Medulla oblongata (tissue), 1 donor: Measurements from ENCODE around the gene NUMA1.

Source experiments
- DNase-seq: peaks from one replicate; pipeline ENCODE4 v3.0.0-alpha.2; 2015; ENCODE audit errors: extremely low spot score

Gene NUMA1

DNA sequence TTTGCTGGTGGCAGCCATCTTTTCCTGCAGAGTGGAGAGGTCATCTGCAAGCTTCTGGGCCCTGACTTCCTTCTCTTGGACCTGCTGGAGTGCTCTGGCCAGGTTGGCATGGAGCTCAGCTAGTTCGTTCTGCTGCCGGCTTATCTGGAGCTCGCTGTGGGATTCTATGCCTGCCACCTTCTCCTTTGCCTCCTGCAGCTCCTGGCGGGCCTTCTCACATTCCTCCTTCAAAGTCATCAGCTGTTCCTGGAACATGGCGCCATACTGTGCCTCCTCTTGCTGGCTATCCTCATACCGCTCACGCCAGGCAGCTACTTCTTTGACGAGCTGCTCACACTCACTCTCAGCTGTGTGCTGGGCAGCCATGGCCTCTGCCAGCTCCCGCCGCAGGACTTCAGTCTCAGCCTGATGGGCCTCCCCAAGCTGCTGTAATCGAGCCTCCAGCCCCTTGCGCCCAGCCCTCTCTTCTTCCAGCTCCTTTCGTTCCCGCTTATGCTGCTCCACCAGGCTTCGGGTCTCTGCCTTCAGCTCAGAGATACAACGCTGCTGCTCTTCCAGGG lies 65.5 kb downstream of the NUMA1 start:
- DNase-seq, result no peak

DNA sequence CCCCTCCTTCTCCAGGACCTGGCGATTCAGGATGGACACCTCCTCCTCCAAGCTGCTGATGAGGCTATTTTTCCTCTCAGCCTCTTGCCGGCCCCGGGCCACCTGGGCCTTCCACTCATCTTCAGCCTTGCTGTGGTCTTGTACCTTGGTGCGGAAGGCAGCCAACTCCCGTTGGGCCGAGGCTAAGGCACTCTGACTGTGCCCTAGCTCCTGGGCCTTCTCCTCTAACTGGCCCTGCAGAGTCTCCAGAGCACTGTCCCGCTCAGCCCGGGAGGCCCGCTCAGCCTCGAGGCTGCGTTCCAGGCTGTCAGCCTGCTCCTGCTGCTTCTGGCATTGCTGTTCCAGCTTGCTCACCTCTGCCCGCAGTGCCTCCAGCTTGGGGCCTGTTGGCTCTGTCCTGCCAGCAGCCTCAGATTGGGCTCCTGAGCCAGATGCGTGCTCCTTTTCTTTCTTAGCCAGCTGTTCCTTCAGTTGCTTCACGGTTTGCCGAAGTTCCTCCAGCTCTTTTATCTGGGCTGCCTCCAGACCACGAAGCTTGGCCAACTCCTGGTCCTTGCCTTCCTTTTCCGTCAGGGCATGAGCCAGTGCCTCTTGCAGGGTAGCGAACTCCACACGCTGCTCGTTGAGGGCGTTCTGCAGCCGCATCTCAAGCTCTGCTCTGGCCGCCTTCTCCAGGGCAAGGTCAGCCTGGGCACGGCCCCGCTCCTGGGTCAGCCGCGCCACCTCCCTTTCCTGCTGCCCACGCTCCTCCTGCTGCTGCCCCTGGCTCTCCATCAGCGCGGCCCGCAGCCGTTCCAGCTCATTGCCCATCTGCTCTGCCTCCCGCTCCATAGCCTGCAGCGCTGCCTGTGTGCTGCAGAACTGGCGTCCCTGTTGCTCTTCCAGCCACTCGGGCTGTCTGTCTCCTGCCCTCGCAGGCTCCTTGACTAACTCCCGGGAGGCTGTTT lies 66.3 kb downstream of the NUMA1 start:
- no peak for DNase-seq

GRCh38 chr11:72012897-72013721 lies 67.2 kb downstream of the NUMA1 start:
- peak; percentile 76 for DNase-seq

DNA sequence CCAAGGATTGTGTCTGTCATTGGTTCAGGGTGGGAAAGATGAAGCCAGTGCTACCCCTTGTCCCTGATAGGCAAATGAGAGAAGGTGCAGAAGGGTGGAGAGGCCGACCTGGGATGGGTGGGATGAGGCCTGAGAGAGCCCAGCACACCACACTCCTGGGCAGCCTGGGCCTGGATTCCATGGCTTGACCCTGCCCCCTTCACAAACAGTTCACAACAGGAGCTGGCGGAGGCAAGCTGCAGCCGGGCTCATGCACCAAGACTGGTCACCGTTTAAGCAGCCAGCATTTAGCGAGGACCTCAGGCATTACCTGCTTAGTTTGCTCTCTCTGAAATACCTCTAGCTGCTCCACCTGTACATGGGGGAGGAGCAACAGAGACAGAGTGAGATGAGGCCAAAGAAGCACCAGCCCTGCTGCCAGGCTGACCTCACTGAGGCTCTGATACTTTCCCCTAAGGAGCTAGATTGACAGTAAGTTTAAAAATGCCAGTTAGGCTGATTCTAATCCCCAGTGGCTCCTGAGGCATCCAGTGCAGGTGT lies 68.2 kb downstream of the NUMA1 start:
- DNase-seq, result no peak

- peak; percentile 51 for DNase-seq
These were observed 69.7 kb downstream of the NUMA1 start for GRCh38 chr11:72010529-72011233.

DNA sequence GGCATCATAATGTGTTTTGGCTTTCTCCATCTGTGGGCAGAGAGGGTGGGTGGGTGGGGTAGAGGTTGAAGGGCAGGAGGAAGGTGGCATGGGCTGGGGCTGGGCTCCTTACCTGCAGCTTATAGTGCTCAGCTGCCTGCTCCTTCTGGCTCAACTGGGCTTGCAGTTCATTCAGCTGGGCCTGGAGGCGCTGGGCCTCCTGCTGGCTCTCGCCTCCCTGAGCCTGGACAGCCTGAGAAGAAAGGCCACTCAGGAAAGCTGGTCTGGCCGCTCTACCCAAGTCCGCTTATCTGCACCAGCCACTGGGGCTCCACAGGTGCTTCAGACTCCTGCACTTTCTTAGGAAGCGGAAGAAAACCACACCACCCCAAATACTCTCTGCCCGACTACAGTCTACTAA lies 71.2 kb downstream of the NUMA1 start:
- DNase-seq, result no peak

GRCh38 chr11:72008728-72009127 lies 71.6 kb downstream of the NUMA1 start:
- no peak for DNase-seq

DNA sequence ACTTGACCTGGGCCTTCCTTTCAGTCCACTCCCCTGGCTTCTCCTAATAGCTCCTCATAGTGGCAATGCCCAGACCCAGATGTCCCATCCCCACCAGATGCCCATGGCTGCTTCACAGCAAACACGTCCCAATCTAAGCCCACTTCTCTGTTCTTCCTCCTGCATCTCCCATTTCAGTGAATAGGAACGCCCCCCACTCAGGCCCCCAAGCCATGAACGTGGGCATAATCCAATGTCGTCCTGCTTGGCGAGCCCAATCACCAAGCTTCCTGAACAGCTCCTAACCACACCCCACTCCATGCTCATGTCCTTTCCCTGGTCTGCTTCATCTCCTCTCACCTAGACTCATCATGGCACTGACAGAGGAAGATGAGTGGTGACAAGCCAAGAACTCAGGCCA lies 72.8 kb downstream of the NUMA1 start:
- no peak for DNase-seq

DNA sequence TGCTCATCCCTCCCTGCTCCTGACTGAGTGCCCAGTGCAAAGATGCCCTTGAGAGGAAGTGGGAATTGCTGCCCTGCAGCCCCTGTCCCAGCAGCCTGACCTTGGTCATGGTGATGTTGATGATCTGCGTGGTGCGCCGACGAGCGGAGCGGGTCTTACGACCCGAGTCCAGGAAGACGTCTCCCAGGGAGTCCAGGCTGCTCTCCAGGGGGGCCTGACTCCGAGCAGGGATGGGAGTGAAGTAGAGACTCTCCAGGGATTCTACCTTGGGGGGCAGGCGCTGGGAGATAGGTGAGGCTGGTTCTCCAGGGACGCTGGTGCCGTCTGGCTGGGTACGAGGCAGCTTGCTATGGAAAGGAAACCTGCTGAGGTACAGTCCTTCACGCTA lies 73.3 kb downstream of the NUMA1 start:
- DNase-seq, result no peak

DNA sequence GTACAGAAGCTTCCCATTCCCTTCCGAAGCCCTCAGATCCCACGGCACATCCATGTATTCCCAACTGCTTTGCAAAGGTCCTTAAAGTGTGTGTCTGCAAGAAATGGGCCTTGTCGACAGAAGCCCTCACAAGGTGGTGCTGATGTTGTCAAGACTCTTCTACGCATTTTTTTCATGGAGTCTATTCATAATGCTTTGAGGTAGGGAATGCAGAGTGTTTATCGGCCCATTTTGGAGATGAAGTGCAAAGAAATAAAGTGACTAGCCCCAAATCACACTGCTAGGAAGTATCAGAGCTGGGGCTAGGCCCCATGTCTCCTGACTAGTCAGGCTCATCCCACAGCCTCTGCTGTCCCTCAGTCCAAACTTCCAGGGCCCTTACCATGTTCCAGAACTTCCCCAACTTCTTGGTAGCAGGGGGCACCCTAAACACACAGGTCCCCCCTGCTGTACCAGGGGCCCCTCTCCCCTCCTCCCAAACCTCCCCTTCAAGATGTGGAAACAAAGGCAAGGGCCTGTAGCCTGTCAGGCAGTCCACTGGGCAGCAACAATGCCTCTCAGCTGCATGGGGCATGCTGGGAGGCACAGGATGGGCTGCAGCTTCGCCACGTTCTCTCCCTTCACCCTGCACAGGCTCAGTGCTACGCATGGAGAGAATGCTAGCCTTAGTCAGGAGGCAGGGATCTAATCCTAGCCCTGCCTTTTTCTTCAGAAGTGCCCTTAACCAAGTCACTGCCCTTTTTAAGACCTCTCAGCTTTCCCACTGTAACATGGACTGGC lies 73.8 kb downstream of the NUMA1 start:
- DNase-seq, result no peak

- DNase-seq, result no peak
These were observed 74.7 kb downstream of the NUMA1 start for GRCh38 chr11:72005347-72006260.

DNA sequence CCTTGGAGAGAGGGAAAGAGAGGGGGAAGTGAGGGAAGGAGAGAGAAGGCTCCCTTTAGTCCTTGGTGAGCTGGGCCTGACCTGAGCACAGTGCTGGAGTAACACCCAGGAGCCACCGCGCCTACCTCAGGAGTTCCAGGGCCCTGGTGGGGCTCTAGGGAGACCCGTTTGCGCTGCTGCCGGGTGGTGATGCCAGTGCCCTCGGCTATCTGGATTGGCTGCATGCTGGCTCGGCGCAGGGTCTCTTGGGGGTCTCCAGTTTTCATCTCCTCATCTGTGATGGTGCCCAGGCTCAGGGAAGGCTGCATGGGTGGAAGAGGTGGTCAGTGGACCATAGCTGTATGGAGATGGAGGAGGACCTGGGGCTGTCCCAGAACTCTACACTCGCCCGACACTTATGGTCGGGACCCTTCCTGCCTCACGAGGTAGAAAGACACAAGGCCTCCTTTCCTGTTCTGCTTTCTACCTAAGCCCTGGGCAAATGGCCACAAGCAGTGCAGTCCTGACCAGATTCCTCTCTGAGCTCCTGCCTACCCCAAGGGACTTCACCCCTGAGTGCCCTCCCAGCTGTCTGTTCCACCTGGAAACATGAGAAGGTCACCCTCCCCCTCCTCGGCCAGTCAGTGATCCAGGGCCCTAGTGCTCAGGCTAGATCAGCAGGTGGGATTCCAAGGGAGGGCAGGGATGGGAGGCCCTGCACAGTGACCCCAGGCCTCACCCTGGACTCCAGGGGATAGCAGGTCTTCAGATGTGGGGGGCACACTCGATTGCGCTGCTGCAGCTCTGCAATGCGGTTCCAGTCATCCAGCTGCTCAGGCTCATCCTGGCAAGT lies 75.6 kb downstream of the NUMA1 start:
- no peak for DNase-seq

DNA sequence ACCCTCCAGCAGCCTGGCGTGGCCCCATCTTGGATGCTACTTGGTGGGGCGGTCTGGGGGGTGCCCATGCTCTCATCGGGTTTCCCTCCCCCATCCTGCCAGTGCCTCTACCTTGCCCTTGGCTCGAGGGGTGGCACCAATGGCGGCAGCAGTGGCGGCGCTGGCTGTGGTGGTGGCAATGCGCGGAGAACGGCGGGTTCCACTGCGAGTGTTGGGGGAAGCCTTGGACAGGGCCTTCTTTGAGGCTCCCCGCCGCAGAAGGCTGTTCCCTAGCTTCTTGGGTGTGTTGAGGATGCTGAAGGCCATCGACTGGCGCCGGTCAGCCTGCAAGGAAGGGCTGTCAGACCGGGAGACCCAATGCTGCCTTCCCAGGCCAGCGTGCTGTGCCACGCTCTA lies 76.6 kb downstream of the NUMA1 start:
- DNase-seq, result no peak

DNA sequence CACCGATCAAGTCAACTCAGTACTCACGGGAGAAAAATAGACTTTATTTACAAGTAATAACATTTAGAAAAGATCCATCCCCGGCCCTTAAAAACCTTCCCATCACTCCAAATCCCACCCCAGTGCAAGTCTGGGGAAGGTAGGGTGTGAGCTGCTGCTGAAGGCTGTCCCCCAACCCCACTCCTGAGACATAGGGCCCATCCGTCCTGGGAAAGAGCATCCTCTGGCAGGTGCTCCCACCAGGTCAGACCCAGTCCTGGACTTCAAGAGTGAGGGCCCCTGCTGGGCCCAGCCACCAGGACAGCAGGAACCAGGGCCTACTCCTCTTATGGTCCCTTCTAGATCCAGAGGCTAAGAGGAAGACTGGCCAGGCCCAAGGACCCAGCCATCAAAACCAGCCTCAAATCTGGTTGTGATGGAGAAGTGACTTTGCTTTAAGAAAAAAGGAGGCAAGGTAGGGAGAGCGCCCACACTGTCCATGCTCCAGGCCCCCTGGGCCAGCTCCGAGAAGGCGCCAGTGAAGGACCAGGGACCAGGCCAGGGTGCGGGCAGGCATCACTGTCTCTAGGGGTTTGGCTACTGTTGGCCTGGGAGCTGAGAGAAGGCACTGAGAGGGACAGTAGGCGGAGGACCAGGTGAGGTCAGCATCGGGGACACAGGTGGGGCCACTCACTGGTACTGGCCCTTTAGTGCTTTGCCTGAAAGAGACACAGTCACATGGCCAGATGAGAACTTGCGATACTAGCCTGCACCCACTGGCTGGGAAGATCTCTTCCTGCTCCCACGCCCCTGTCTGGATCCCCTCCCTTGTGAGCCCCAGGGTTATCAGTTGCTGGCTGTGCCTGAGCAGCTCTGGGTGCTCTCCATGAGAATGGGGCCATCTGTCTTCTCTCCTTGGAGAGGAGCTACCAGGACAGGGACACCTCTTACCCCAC lies 77.2 kb downstream of the NUMA1 start:
- DNase-seq, result no peak

- no peak for DNase-seq
These were observed 78.3 kb downstream of the NUMA1 start for GRCh38 chr11:72001834-72002591.

DNA sequence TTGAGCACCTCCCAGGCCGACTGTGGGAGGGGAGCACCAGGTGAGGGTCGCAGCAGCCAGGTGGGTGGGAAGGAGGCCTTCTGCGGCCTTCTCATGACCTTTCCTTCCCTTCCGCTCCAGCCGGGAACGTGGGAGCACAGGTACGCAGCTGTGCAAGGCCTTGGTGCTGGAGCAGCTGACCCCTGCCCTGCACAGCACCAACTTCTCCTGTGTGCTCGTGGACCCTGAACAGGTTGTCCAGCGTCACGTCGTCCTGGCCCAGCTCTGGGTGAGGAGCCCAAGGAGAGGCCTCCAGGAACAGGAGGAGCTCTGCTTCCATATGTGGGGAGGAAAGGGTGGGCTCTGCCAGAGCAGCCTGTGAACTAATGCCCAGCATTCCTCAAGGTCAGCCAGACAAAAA lies 79.1 kb downstream of the NUMA1 start:
- no peak for DNase-seq
